WTC11 (cell line): ENCODE measurements around the gene KBTBD8. TPM values are rescaled to one million over a fixed set of nuclear protein-coding genes. Genes with fewer than 3 reads are reported as not detected.

Experiments
- ATAC-seq: fragments of 200-7000 bp; cut with Tn5 transposase; 2 replicates; pipeline ENCODE4 v1.10.0; 2021; ENCODE audit warnings: mild to moderate bottlenecking, moderate library complexity
- CTCF ChIA-PET: fragments of 300-600 bp; sonication (Branson Sonifier 250); formaldehyde crosslinking; loops from one replicate; lab custom pipeline; 2021; ENCODE audit warnings: antibody characterized with exemption; lab: Charles Lee
- POLR2A ChIA-PET: fragments of 350-600 bp; sonication (Branson Sonifier 250); formaldehyde crosslinking; loops from one replicate; lab custom pipeline; 2021; ENCODE audit warnings: antibody characterized with exemption; lab: Charles Lee
- DNase-seq: peaks from one replicate; pipeline ENCODE4 v3.0.0; 2021; ENCODE audit warnings: low spot score
- H3K27ac Mint-ChIP-seq: 2 replicates; pipeline ENCODE4 v1.8.0; 2021; ENCODE audit warnings: mixed read lengths
- H3K27me3 Mint-ChIP-seq: 2 replicates; pipeline ENCODE4 v1.8.0; 2021; ENCODE audit warnings: low read depth, mild to moderate bottlenecking, moderate library complexity, mixed read lengths
- H3K36me3 Mint-ChIP-seq: 2 replicates; pipeline ENCODE4 v1.8.0; 2021; ENCODE audit warnings: mixed read lengths
- H3K4me1 Mint-ChIP-seq: 2 replicates; pipeline ENCODE4 v1.8.0; 2022; ENCODE audit warnings: mixed read lengths
- H3K4me3 Mint-ChIP-seq: 2 replicates; pipeline ENCODE4 v1.8.0; 2021; ENCODE audit warnings: mild to moderate bottlenecking, moderate library complexity, mixed read lengths
- H3K9me3 Mint-ChIP-seq: 2 replicates; pipeline ENCODE4 v1.8.0; 2021; ENCODE audit warnings: mixed read lengths
- CTCF ChIP-seq: fragments of 200-600 bp; IDR thresholded peaks from 2 replicates; pipeline ENCODE4 v1.8.0; 2022; ENCODE audit warnings: antibody characterized with exemption
- FOXP1 ChIP-seq: sonication (generic); formaldehyde crosslinking; IDR thresholded peaks from 2 replicates; pipeline ENCODE4 v1.8.0; 2022; ENCODE audit warnings: missing genetic modification reagents, mild to moderate bottlenecking, moderate library complexity, borderline replicate concordance
- IRF1 ChIP-seq: sonication (generic); formaldehyde crosslinking; IDR thresholded peaks from 2 replicates; pipeline ENCODE4 v1.8.0; 2023; ENCODE audit warnings: missing genetic modification reagents
- JAZF1 ChIP-seq: fragments of 250-450 bp; sonication (Bioruptor Pico); IDR thresholded peaks from 2 replicates; pipeline ENCODE4 v1.9.0; 2021; ENCODE audit warnings: moderate library complexity, mild to moderate bottlenecking, inconsistent platforms
- MXD4 ChIP-seq: fragments of 250-450 bp; sonication (Bioruptor Pico); IDR thresholded peaks from 2 replicates; pipeline ENCODE4 v1.8.0; 2021; ENCODE audit warnings: mild to moderate bottlenecking, moderate library complexity, borderline replicate concordance
- NFATC4 ChIP-seq: fragments of 250-450 bp; sonication (Bioruptor Pico); IDR thresholded peaks from 2 replicates; pipeline ENCODE4 v1.9.0; 2021; ENCODE audit warnings: mild to moderate bottlenecking
- USF1 ChIP-seq: sonication (generic); formaldehyde crosslinking; IDR thresholded peaks from 2 replicates; pipeline ENCODE4 v1.8.0; 2022; ENCODE audit warnings: mild to moderate bottlenecking, missing genetic modification reagents
- ZNF219 ChIP-seq: sonication (generic); formaldehyde crosslinking; IDR thresholded peaks from 2 replicates; pipeline ENCODE4 v1.8.0; 2023; ENCODE audit warnings: missing genetic modification reagents, mild to moderate bottlenecking, borderline replicate concordance
- ZNF416 ChIP-seq: fragments of 250-450 bp; sonication (Bioruptor Pico); IDR thresholded peaks from 2 replicates; pipeline ENCODE4 v1.9.0; 2021; ENCODE audit warnings: mild to moderate bottlenecking, inconsistent platforms
- ZNF671 ChIP-seq: fragments of 250-450 bp; sonication (Bioruptor Pico); IDR thresholded peaks from 2 replicates; pipeline ENCODE4 v1.8.0; 2021; ENCODE audit warnings: mild to moderate bottlenecking
- total RNA-seq: library from RNA; stranded (reverse); gene quantifications from 3 replicates; pipeline ENCODE4 v1.2.3, GENCODE V29; 2021
- TF ChIP-seq, protein P1 (sequence below): fragments of 250-450 bp; sonication (Bioruptor Pico); IDR thresholded peaks from 2 replicates; pipeline ENCODE4 v1.9.0; 2021; ENCODE audit warnings: mild to moderate bottlenecking
- TF ChIP-seq, protein P2 (sequence below): sonication (generic); formaldehyde crosslinking; IDR thresholded peaks from 2 replicates; pipeline ENCODE4 v1.8.1; 2023; ENCODE audit warnings: mild to moderate bottlenecking, missing genetic modification reagents
- TF ChIP-seq, protein P3 (sequence below): sonication (generic); formaldehyde crosslinking; IDR thresholded peaks from 2 replicates; pipeline ENCODE4 v1.8.0; 2022; ENCODE audit warnings: mild to moderate bottlenecking, missing genetic modification reagents
- TF ChIP-seq, protein P4 (sequence below): fragments of 250-450 bp; sonication (Bioruptor Pico); IDR thresholded peaks from 2 replicates; pipeline ENCODE4 v1.9.0; 2021; ENCODE audit warnings: moderate library complexity, mild to moderate bottlenecking, inconsistent platforms, borderline replicate concordance
- TF ChIP-seq, protein P5 (sequence below): sonication (generic); formaldehyde crosslinking; IDR thresholded peaks from 2 replicates; pipeline ENCODE4 v1.8.1; 2022; ENCODE audit warnings: low read depth, missing genetic modification reagents, borderline replicate concordance
- TF ChIP-seq, protein P6 (sequence below): sonication (generic); formaldehyde crosslinking; IDR thresholded peaks from 2 replicates; pipeline ENCODE4 v1.8.1; 2022; ENCODE audit warnings: missing genetic modification reagents, borderline replicate concordance

Gene KBTBD8
- total RNA-seq, 1 experiment from 2014 or later: 15.0 TPM

GRCh38 chr3:67016522-67017080 is 18.5 kb downstream of the KBTBD8 start:
- ChIA-PET POLR2A (no interaction called here), CTCF (interaction anchor here (1.4 kb wide), 1 partner anchor 26 kb away, joined by 3 read pairs; no protein-coding TSS in a partner anchor)
- DNase-seq (no peak), ATAC-seq (no peak)
- TF ChIP-seq, protein P1, sequence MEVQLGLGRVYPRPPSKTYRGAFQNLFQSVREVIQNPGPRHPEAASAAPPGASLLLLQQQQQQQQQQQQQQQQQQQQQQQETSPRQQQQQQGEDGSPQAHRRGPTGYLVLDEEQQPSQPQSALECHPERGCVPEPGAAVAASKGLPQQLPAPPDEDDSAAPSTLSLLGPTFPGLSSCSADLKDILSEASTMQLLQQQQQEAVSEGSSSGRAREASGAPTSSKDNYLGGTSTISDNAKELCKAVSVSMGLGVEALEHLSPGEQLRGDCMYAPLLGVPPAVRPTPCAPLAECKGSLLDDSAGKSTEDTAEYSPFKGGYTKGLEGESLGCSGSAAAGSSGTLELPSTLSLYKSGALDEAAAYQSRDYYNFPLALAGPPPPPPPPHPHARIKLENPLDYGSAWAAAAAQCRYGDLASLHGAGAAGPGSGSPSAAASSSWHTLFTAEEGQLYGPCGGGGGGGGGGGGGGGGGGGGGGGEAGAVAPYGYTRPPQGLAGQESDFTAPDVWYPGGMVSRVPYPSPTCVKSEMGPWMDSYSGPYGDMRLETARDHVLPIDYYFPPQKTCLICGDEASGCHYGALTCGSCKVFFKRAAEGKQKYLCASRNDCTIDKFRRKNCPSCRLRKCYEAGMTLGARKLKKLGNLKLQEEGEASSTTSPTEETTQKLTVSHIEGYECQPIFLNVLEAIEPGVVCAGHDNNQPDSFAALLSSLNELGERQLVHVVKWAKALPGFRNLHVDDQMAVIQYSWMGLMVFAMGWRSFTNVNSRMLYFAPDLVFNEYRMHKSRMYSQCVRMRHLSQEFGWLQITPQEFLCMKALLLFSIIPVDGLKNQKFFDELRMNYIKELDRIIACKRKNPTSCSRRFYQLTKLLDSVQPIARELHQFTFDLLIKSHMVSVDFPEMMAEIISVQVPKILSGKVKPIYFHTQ (CRISPR knock-in tag): no peak
- TF ChIP-seq JAZF1 (CRISPR knock-in tag): no peak
- TF ChIP-seq, protein P2, sequence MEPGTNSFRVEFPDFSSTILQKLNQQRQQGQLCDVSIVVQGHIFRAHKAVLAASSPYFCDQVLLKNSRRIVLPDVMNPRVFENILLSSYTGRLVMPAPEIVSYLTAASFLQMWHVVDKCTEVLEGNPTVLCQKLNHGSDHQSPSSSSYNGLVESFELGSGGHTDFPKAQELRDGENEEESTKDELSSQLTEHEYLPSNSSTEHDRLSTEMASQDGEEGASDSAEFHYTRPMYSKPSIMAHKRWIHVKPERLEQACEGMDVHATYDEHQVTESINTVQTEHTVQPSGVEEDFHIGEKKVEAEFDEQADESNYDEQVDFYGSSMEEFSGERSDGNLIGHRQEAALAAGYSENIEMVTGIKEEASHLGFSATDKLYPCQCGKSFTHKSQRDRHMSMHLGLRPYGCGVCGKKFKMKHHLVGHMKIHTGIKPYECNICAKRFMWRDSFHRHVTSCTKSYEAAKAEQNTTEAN (CRISPR knock-in tag): no peak
- no peak for TF ChIP-seq NFATC4 (CRISPR knock-in tag)
- no peak for TF ChIP-seq MXD4 (CRISPR knock-in tag)
- TF ChIP-seq, protein P3, sequence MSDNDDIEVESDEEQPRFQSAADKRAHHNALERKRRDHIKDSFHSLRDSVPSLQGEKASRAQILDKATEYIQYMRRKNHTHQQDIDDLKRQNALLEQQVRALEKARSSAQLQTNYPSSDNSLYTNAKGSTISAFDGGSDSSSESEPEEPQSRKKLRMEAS (CRISPR knock-in tag): no peak
- TF ChIP-seq, protein P4, sequence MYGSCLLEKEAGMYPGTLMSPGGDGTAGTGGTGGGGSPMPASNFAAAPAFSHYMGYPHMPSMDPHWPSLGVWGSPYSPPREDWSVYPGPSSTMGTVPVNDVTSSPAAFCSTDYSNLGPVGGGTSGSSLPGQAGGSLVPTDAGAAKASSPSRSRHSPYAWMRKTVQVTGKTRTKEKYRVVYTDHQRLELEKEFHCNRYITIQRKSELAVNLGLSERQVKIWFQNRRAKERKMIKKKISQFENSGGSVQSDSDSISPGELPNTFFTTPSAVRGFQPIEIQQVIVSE (CRISPR knock-in tag): no peak
- TF ChIP-seq IRF1: no peak
- no peak for TF ChIP-seq ZNF416 (CRISPR knock-in tag)
- TF ChIP-seq ZNF219 (CRISPR knock-in tag): no peak
- TF ChIP-seq USF1: no peak
- no peak for TF ChIP-seq FOXP1
- TF ChIP-seq, protein P5, sequence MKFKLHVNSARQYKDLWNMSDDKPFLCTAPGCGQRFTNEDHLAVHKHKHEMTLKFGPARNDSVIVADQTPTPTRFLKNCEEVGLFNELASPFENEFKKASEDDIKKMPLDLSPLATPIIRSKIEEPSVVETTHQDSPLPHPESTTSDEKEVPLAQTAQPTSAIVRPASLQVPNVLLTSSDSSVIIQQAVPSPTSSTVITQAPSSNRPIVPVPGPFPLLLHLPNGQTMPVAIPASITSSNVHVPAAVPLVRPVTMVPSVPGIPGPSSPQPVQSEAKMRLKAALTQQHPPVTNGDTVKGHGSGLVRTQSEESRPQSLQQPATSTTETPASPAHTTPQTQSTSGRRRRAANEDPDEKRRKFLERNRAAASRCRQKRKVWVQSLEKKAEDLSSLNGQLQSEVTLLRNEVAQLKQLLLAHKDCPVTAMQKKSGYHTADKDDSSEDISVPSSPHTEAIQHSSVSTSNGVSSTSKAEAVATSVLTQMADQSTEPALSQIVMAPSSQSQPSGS: no peak
- no peak for TF ChIP-seq ZNF671 (CRISPR knock-in tag)
- TF ChIP-seq, protein P6, sequence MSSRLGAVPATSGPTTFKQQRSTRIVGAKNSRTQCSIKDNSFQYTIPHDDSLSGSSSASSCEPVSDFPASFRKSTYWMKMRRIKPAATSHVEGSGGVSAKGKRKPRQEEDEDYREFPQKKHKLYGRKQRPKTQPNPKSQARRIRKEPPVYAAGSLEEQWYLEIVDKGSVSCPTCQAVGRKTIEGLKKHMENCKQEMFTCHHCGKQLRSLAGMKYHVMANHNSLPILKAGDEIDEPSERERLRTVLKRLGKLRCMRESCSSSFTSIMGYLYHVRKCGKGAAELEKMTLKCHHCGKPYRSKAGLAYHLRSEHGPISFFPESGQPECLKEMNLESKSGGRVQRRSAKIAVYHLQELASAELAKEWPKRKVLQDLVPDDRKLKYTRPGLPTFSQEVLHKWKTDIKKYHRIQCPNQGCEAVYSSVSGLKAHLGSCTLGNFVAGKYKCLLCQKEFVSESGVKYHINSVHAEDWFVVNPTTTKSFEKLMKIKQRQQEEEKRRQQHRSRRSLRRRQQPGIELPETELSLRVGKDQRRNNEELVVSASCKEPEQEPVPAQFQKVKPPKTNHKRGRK (CRISPR knock-in tag): no peak
- TF ChIP-seq CTCF: no peak
- Mint-ChIP-seq H3K4me1 (peaks cover 25% of the 10 kb centered on the region), H3K27me3 (no peaks in the 10 kb centered on the region), H3K27ac (no peak overlapping the region), H3K4me3 (no peak overlapping the region), H3K9me3 (no peaks in the 10 kb centered on the region), H3K36me3 (no peaks in the 10 kb centered on the region)
